NOMO-1 treated with dmso at 0.1 percent for 144 hours (cell line): ENCODE data around the gene SVOPL.
A peak's percentile ranks its signal among the peaks of the same experiment; 100 is the strongest.
"Not testable (repeated sequence)": the region's sequence is repeated elsewhere in the genome, so short reads cannot be mapped to it uniquely, and the experiment has no call there.

ENCODE experiments used
- DNase-seq: peaks from one replicate; lab custom pipeline; 2025; ENCODE audit not compliant: unreplicated experiment; lab: John Stamatoyannopoulos, UW

The SVOPL gene

GRCh38 chr7:138700857-138701536 lies at the start of gene SVOPL:
TSS of gene SVOPL (minus strand) at chr7:138701362. CDS start at chr7:138679045, 22,317 bp downstream.
- no peak for DNase-seq

GRCh38 chr7:138750473-138750872 lies 49.3 kb upstream of the SVOPL start:
- DNase-seq: no peak

GRCh38 chr7:138749960-138750359 lies 48.8 kb upstream of the SVOPL start:
- DNase-seq: no peak

- DNase-seq: no peak
Measured at GRCh38 chr7:138748666-138749065, 47.5 kb upstream of the SVOPL start.

- DNase-seq: no peak
Measured at GRCh38 chr7:138746073-138746472, 44.9 kb upstream of the SVOPL start.

GRCh38 chr7:138745189-138745588 lies 44.0 kb upstream of the SVOPL start:
- no peak for DNase-seq

GRCh38 chr7:138741453-138741735 lies 40.2 kb upstream of the SVOPL start:
- DNase-seq: no peak

GRCh38 chr7:138739859-138740258 lies 38.7 kb upstream of the SVOPL start:
- no peak for DNase-seq

GRCh38 chr7:138738551-138739335 lies 37.6 kb upstream of the SVOPL start:
- peak; percentile 34 for DNase-seq

GRCh38 chr7:138738114-138738513 lies 37.0 kb upstream of the SVOPL start:
- no peak for DNase-seq

GRCh38 chr7:138735399-138735798 lies 34.2 kb upstream of the SVOPL start:
- no peak for DNase-seq

- DNase-seq: not testable (repeated sequence)
Measured at GRCh38 chr7:138731733-138732132, 30.6 kb upstream of the SVOPL start.

- DNase-seq: no peak
Measured at GRCh38 chr7:138729444-138729843, 28.3 kb upstream of the SVOPL start.

GRCh38 chr7:138727336-138728099 lies 26.4 kb upstream of the SVOPL start:
- DNase-seq: no peak

- no peak for DNase-seq
Measured at GRCh38 chr7:138726288-138726687, 25.1 kb upstream of the SVOPL start.

- no peak for DNase-seq
Measured at GRCh38 chr7:138720286-138720685, 19.1 kb upstream of the SVOPL start.

- DNase-seq: no peak
Measured at GRCh38 chr7:138716889-138717288, 15.7 kb upstream of the SVOPL start.

- DNase-seq: no peak
Measured at GRCh38 chr7:138713191-138713590, 12.0 kb upstream of the SVOPL start.

GRCh38 chr7:138712652-138713051 lies 11.5 kb upstream of the SVOPL start:
- DNase-seq: no peak

- no peak for DNase-seq
Measured at GRCh38 chr7:138710536-138711385, 9.6 kb upstream of the SVOPL start.

- DNase-seq: no peak
Measured at GRCh38 chr7:138705167-138705566, 4.0 kb upstream of the SVOPL start.
